ENCODE measurements around the gene HAL. TPM values are rescaled to one million over a fixed set of nuclear protein-coding genes. Genes with fewer than 3 reads are reported as not detected.
A peak's percentile ranks its signal among the peaks of the same experiment; 100 is the strongest.
"Not testable (repeated sequence)": the region's sequence is repeated elsewhere in the genome, so short reads cannot be mapped to it uniquely, and the experiment has no call there.

HAL gene
- total RNA-seq, 1 experiment from 2014 or later: 0.04 TPM

DNA sequence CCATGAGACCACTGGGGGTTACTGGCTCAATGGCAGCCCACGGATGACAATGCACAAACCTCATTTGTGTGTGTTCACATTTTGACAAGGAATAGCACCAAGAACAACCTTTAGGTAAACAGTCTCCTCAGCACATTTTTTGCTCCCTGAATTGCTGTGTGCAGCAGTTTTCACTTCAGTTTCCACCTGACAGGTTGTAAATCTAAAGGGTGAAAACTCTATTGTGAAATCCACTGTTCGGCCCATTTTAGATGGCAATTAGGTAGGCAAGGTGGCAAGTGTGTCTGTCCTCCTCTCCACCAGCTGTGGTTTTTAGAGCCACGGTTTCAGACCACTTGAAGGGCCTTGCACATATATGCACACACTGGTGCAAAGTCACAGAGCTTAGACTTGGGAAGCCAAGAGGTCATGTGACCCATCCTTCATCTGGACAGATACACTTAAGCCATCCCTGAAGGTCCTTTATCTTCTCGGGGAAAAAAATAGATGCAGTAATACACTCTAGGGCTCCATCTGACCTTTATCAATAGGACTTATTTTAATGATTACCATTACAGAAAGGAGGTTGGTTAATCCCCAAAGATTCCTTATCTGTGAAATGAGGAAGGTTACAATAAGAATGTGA, 23.2 kb downstream of the HAL start:
- DNase-seq: no peak

DNA sequence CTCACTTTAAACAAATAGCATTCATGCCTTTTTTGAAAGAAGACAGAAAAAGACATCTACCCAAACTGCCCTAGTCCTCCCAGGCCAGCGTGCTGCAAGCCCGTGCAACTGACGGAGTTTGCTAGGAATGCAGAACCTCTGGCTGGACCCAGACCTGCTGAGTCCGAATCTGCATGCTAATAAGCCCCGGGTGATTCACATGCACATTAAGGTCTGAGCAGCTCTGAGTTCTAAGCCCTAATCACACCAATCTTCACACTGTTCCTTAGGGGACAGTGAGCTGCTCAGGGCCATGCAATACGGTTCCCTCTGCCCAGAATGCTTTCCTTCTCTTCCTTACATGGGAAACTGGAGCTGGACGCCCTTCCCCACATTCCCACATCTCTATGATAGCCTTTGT, 25.2 kb downstream of the HAL start:
- DNase-seq: no peak
- no peaks in the 10 kb centered on the region for H3K27me3 ChIP-seq
- no peaks in the 10 kb centered on the region for H3K9me3 ChIP-seq (replicated peaks)
- no peaks in the 10 kb centered on the region for H3K36me3 ChIP-seq
- no peaks in the 10 kb centered on the region for H3K4me1 ChIP-seq
- H3K4me3 ChIP-seq: no peak overlapping the region
- H3K27ac ChIP-seq: no peak overlapping the region

More for the DNA sequence above, 23.2 kb downstream of the HAL start:
- Histone ChIP-seq H3K36me3 (no peaks in the 10 kb centered on the region), H3K4me1 (no peaks in the 10 kb centered on the region), H3K4me3 (no peak overlapping the region), H3K27ac (no peak overlapping the region), H3K27me3 (no peaks in the 10 kb centered on the region), H3K9me3 (replicated peaks) (no peaks in the 10 kb centered on the region)

GRCh38 chr12:95969116-95969515, 27.0 kb downstream of the HAL start:
- H3K4me3 ChIP-seq; H3K27ac ChIP-seq; H3K4me1 ChIP-seq; H3K36me3 ChIP-seq; DNase-seq; H3K27me3 ChIP-seq; H3K9me3 ChIP-seq (replicated peaks): not testable (repeated sequence)

GRCh38 chr12:95967301-95967700, 28.8 kb downstream of the HAL start:
- H3K4me3 ChIP-seq: no peak overlapping the region
- H3K4me1 ChIP-seq: no peaks in the 10 kb centered on the region
- H3K9me3 ChIP-seq (replicated peaks): no peaks in the 10 kb centered on the region
- H3K27me3 ChIP-seq: no peaks in the 10 kb centered on the region
- no peaks in the 10 kb centered on the region for H3K36me3 ChIP-seq
- H3K27ac ChIP-seq: no peak overlapping the region
- DNase-seq: no peak

- no peaks in the 10 kb centered on the region for H3K27me3 ChIP-seq
- no peaks in the 10 kb centered on the region for H3K4me1 ChIP-seq
- no peaks in the 10 kb centered on the region for H3K9me3 ChIP-seq (replicated peaks)
- no peak overlapping the region for H3K4me3 ChIP-seq
- no peak overlapping the region for H3K27ac ChIP-seq
- DNase-seq: peak in 1 of 2 experiments; percentile 2
- H3K36me3 ChIP-seq: no peaks in the 10 kb centered on the region
These were observed 29.8 kb downstream of the HAL start for GRCh38 chr12:95966287-95966870.

DNA sequence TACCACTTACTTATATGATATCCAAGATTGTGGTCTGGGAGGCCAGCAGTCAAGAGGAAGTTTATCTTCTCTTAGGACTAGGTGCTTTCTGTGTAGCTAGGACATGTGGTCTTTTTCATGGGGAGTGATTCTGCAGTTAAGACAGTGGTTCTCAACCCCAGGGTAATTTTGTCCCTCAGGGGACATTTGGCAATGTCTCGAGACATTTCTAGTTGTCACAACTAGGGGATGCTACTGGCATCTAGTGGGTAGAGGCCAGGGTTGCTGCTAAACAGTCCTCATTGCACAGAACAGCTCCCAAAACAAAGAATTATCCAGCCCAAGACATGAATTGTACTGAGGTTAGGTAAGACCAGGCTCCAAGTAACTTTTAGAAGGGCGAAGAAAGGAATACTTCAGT, 33.0 kb downstream of the HAL start:
- Histone ChIP-seq H3K9me3 (replicated peaks) (no peaks in the 10 kb centered on the region), H3K27ac (no peak overlapping the region), H3K36me3 (no peaks in the 10 kb centered on the region), H3K4me1 (no peaks in the 10 kb centered on the region), H3K27me3 (no peaks in the 10 kb centered on the region), H3K4me3 (no peak overlapping the region)
- DNase-seq: peak in 1 of 2 experiments; percentile 8

- no peak overlapping the region for H3K27ac ChIP-seq
- no peaks in the 10 kb centered on the region; the same call in 1 of the 2 replicates for H3K27me3 ChIP-seq
These were observed 33.9 kb downstream of the HAL start for GRCh38 chr12:95962222-95962621.

DNA sequence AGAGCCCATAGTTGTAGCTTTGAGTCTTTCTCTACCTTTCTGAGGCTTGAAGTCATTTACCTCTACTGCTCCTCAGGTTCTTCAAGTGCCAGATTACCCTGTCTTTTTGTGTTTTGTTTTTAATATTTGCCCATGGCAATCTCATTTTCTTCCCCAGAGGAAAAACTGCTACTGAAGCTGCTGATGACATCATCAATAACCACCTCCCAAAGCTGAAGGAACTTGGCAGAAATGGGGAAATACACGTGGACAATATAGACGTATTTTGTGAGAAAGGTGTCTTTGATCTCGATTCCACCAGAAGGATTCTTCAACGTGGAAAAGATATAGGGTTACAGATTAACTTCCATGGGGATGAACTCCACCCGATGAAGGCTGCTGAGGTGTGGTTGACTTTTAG, 35.9 kb downstream of the HAL start:
- Histone ChIP-seq H3K27ac (no peak overlapping the region), H3K27me3 (no peaks in the 10 kb centered on the region; the same call in 1 of the 2 replicates), H3K4me1 (no peaks in the 10 kb centered on the region), H3K9me3 (replicated peaks) (no peaks in the 10 kb centered on the region), H3K36me3 (no peaks in the 10 kb centered on the region), H3K4me3 (no peak overlapping the region)
- DNase-seq: no peak

More at GRCh38 chr12:95962222-95962621, 33.9 kb downstream of the HAL start:
- Histone ChIP-seq H3K9me3 (replicated peaks) (no peaks in the 10 kb centered on the region), H3K4me1 (no peaks in the 10 kb centered on the region), H3K4me3 (no peak overlapping the region), H3K36me3 (no peaks in the 10 kb centered on the region)
- no peak for DNase-seq

GRCh38 chr12:95959107-95959506, 37.0 kb downstream of the HAL start:
- Histone ChIP-seq H3K4me3 (no peak overlapping the region), H3K27me3 (no peaks in the 10 kb centered on the region; the same call in 1 of the 2 replicates), H3K9me3 (replicated peaks) (no peaks in the 10 kb centered on the region), H3K27ac (no peak overlapping the region), H3K36me3 (no peaks in the 10 kb centered on the region), H3K4me1 (no peaks in the 10 kb centered on the region)
- peak in 1 of 2 experiments; percentile 15 for DNase-seq

- Histone ChIP-seq H3K27ac (no peak overlapping the region), H3K27me3 (no peaks in the 10 kb centered on the region; the same call in 1 of the 2 replicates), H3K4me1 (no peaks in the 10 kb centered on the region), H3K4me3 (no peak overlapping the region), H3K9me3 (replicated peaks) (no peaks in the 10 kb centered on the region), H3K36me3 (no peaks in the 10 kb centered on the region)
- no peak for DNase-seq
These were observed 39.5 kb downstream of the HAL start for GRCh38 chr12:95956557-95957145.

DNA sequence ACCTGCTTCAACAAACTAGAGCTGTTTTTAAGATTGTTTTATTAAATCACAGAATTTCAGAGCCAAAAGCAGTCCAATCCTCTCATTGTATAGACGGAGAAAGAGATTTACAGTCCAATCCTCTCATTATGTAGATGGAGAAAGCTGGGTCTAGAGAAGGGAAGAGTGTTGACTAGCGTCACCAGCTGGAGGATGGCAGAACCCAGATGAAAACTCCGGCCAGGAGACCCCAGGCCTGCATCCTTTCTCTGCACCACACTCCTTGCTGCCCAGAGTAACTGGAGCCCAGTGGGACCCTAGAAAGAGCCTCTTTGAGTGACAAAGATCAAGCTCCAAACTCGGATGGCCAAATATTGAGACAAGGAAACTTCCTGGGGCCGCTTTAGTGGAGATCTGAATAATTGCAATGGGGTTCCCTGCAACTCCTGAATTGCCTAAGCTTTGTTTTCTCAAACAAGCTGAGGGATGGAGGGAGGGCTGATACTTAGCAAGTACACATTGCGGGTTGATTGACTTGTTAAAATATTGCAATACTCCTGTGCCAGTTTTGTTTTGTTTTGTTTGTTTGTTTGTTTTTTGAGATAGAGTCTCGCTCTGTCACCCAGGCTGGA, 40.5 kb downstream of the HAL start:
- Histone ChIP-seq H3K27ac (no peak overlapping the region), H3K27me3 (no peaks in the 10 kb centered on the region; the same call in 1 of the 2 replicates), H3K36me3 (no peaks in the 10 kb centered on the region), H3K4me3 (no peak overlapping the region), H3K4me1 (no peaks in the 10 kb centered on the region), H3K9me3 (replicated peaks) (no peaks in the 10 kb centered on the region)
- DNase-seq: no peak

GRCh38 chr12:95953000-95953399, 43.1 kb downstream of the HAL start:
- H3K9me3 ChIP-seq (replicated peaks): no peaks in the 10 kb centered on the region
- no peaks in the 10 kb centered on the region; the same call in 1 of the 2 replicates for H3K27me3 ChIP-seq
- no peaks in the 10 kb centered on the region for H3K4me1 ChIP-seq
- DNase-seq: no peak
- no peak overlapping the region for H3K27ac ChIP-seq
- no peaks in the 10 kb centered on the region for H3K36me3 ChIP-seq
- H3K4me3 ChIP-seq: no peak overlapping the region

DNA sequence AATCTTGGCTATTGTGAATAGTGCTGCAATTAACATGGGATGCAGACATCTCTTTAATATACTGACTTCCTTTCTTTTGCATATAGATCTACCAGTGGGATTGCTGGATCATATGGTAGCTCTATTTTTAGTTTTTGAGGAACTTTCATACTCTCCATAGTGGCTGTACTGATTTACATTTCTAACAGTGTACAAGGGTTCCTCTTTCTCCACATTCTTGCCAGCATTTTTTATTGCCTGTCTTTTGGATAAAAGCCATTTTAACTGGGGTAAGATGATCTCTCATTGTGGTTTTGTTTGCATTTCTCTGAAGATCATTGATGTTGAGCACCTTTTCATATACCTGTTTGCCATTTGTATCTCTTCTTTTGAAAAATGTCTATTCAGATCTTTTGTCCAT, 44.6 kb downstream of the HAL start:
- Histone ChIP-seq H3K36me3 (no peaks in the 10 kb centered on the region), H3K27ac (no peak overlapping the region), H3K27me3 (no peaks in the 10 kb centered on the region), H3K9me3 (replicated peaks) (no peaks in the 10 kb centered on the region), H3K4me1 (no peaks in the 10 kb centered on the region), H3K4me3 (no peak overlapping the region)
- DNase-seq: no peak

- DNase-seq: no peak
- Histone ChIP-seq H3K9me3 (replicated peaks) (no peaks in the 10 kb centered on the region), H3K27me3 (no peaks in the 10 kb centered on the region), H3K4me3 (no peak overlapping the region), H3K27ac (no peak overlapping the region), H3K36me3 (no peaks in the 10 kb centered on the region), H3K4me1 (no peaks in the 10 kb centered on the region)
These were observed 46.5 kb downstream of the HAL start for GRCh38 chr12:95949477-95950206.

Data from SJCRH30 (cell line).